Uterus (tissue), 4 donors: Measurements from ENCODE around the gene DNAH17. TPM values are rescaled to one million over a fixed set of nuclear protein-coding genes. Genes with fewer than 3 reads are reported as not detected.

Experiments
- DNase-seq, 2 donors: peaks; one replicate each; pipeline ENCODE4 v3.0.0-alpha.2; 2019 to 2020
- H3K27ac ChIP-seq, 2 donors: fragments of 200-600 bp; sonication (generic); 1 replicate in 1 of 2; 2 replicates in 1 of 2; pipeline ENCODE4 v1.5.1; 2016 to 2018
- H3K27me3 ChIP-seq, 2 donors: fragments of 200-600 bp; sonication (generic); one replicate each; pipeline ENCODE4 v1.5.1; 2018 to 2019; ENCODE audit warnings: control low read depth in 1 of 2
- H3K36me3 ChIP-seq, 2 donors: fragments of 200-600 bp; sonication (generic); one replicate each; pipeline ENCODE4 v1.5.1; 2019; ENCODE audit warnings: control low read depth in 1 of 2
- H3K4me1 ChIP-seq, 2 donors: fragments of 200-600 bp; sonication (generic); one replicate each; pipeline ENCODE4 v1.5.1; 2018 to 2019; ENCODE audit warnings: control low read depth in 1 of 2
- H3K4me3 ChIP-seq, 2 donors: fragments of 200-600 bp; sonication (generic); 1 replicate in 1 of 2; 2 replicates in 1 of 2; pipeline ENCODE4 v1.5.1; 2018 to 2019; ENCODE audit warnings: mild to moderate bottlenecking in 1 of 2
- H3K9me3 ChIP-seq, 2 donors: fragments of 200-600 bp; sonication (generic); one replicate each; pipeline ENCODE4 v1.5.1; 2019; ENCODE audit warnings: control low read depth in 1 of 2
- POLR2A ChIP-seq, 2 donors: fragments of 450-650 bp; IDR thresholded peaks; one replicate each; pipeline ENCODE4 v1.6.1; 2016; ENCODE audit warnings: antibody characterized with exemption in 2 of 2, mild to moderate bottlenecking in 1 of 2, moderate library complexity in 1 of 2
- intact Hi-C: fragments of 100-400 bp; cut with DNase I; formaldehyde crosslinking; loops from one replicate; pipeline ENCODE4 v1.15.1; 2023; ENCODE audit warnings: low total_unique reads
- total RNA-seq, 4 donors: library from RNA; depleted of rRNA in 3 of 4; stranded (reverse); fragments of >200 nt in 3 of 4; gene quantifications; one replicate each; pipeline versions ENCODE4 v1.1.0 to v1.2.4, GENCODE V29; 2014 to 2023
- TF ChIP-seq, protein P1 (sequence below), 4 experiments: fragments of 200-600 bp in 2 of 4; fragments of 450-650 bp in 2 of 4; sonication (generic) in 2 of 4; IDR thresholded peaks; one replicate each; pipeline ENCODE4 v1.5.1; 2016 to 2019; ENCODE audit warnings: antibody characterized with exemption in 4 of 4, mild to moderate bottlenecking in 2 of 4, moderate library complexity in 1 of 4
- donor health status: DM: yes; HTN: yes; CAD: no.

The DNAH17 gene
- total RNA-seq, 4 donors from 2014 or later: 0.03 to 1.1 TPM; not detected in 2

DNA sequence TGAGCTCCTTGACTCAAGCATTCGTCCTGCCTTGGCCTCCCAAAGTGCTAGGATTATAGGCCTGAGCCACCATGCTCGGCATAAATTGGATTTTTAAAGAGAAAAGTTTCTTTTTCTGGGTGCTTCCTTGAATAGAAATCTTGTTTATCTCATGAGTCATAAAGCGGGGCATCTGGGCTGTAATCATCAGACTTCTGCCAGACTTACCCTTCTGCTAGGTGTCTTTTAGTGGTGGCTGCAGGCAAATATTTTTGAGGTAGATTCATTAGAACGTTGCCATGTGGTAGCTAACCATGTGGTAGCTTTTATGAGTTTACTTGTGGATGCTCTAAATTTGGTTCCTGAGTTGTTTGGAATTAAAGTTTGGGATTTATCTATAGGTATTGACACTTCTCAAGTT lies 185.4 kb downstream of the DNAH17 start:
- H3K36me3 ChIP-seq: no peaks in the 10 kb centered on the region
- no peak for TF ChIP-seq POLR2A (IDR thresholded peaks at IDR 0.05)
- TF ChIP-seq, protein P1, sequence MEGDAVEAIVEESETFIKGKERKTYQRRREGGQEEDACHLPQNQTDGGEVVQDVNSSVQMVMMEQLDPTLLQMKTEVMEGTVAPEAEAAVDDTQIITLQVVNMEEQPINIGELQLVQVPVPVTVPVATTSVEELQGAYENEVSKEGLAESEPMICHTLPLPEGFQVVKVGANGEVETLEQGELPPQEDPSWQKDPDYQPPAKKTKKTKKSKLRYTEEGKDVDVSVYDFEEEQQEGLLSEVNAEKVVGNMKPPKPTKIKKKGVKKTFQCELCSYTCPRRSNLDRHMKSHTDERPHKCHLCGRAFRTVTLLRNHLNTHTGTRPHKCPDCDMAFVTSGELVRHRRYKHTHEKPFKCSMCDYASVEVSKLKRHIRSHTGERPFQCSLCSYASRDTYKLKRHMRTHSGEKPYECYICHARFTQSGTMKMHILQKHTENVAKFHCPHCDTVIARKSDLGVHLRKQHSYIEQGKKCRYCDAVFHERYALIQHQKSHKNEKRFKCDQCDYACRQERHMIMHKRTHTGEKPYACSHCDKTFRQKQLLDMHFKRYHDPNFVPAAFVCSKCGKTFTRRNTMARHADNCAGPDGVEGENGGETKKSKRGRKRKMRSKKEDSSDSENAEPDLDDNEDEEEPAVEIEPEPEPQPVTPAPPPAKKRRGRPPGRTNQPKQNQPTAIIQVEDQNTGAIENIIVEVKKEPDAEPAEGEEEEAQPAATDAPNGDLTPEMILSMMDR (IDR thresholded peaks at IDR 0.05): no peak
- peak overlapping the region in 1 of 2 donors; percentile 43 for H3K27ac ChIP-seq
- H3K4me1 ChIP-seq: peaks cover 0 to 11% of the 10 kb centered on the region in 2 donors
- H3K4me3 ChIP-seq: no peak overlapping the region
- no peaks in the 10 kb centered on the region for H3K9me3 ChIP-seq
- intact Hi-C loops: no loop called here
- DNase-seq: no peak
- no peaks in the 10 kb centered on the region for H3K27me3 ChIP-seq

GRCh38 chr17:78391051-78391431 lies 186.2 kb downstream of the DNAH17 start:
- no peaks in the 10 kb centered on the region for H3K9me3 ChIP-seq
- no peak for TF ChIP-seq POLR2A (IDR thresholded peaks at IDR 0.05)
- TF ChIP-seq, protein P1 (IDR thresholded peaks at IDR 0.05): no peak
- H3K36me3 ChIP-seq: no peaks in the 10 kb centered on the region
- no peaks in the 10 kb centered on the region for H3K27me3 ChIP-seq
- no peak for DNase-seq
- peaks cover 0 to 11% of the 10 kb centered on the region in 2 donors for H3K4me1 ChIP-seq
- H3K27ac ChIP-seq: peak overlapping the region in 1 of 2 donors; percentile 58
- H3K4me3 ChIP-seq: no peak overlapping the region
- intact Hi-C loops: no loop called here

- H3K4me3 ChIP-seq: no peak overlapping the region
- TF ChIP-seq, protein P1 (IDR thresholded peaks at IDR 0.05): peak in 1 of 4 experiments; percentile 24
- TF ChIP-seq POLR2A (IDR thresholded peaks at IDR 0.05): no peak
- H3K27me3 ChIP-seq: no peaks in the 10 kb centered on the region
- intact Hi-C loops: no loop called here
- H3K27ac ChIP-seq: peak overlapping the region; percentile 49 to 58
- no peaks in the 10 kb centered on the region for H3K36me3 ChIP-seq
- peak; percentile 49 to 57 for DNase-seq
- H3K4me1 ChIP-seq: peaks cover 0 to 11% of the 10 kb centered on the region in 2 donors
- H3K9me3 ChIP-seq: no peaks in the 10 kb centered on the region
Observed at GRCh38 chr17:78390241-78391050, 186.8 kb downstream of the DNAH17 start.

DNA sequence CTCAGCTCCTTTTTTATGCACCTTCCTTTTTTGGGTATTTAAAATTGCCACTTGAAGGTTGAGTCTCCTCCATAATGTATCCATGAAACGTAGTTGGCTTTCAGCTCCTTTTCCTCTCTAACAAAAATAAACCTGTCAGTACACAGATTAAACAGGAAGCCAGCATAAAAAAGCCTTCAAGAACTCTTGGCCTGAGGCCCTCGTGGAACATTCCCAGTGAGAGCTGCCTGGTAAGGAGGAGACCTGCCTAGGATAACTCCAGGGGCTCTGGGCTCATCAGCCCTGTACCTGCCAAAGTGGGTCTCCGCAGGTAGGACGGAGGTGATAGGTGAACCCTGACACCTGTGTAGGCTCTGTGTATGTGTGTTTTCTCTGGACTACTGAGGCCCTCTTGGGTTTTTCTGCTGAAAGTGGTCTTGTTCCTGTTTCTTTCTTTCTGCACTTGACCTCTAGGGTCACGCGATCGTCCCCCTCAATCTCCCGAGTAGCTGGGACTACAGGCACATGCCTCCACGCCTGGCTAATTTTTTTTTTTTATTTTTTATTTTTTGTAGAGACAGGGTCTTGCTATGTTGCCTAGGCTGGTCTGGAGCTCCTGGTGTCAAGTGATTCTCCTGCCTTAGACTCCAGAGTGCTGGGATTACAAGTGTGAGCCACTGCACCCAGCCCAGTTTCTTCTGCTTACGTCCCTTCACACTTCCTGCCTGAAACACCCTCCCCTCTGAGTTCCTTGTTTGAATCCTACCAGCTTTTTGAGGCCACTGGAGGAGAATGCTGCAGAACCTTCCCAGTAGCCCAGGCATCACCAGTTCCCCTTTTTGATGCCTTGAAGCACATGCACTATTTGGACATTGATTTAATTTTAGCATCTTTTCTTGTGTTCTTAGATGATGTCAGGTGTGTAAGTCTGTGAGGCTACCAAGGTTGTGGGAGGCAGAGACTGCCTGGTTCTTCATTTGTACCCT lies 188.9 kb downstream of the DNAH17 start:
- peak overlapping the region; percentile 67 to 71 for H3K27ac ChIP-seq
- intact Hi-C loops: no loop called here
- peaks cover 0 to 21% of the 10 kb centered on the region in 2 donors for H3K4me1 ChIP-seq
- no peaks in the 10 kb centered on the region for H3K27me3 ChIP-seq
- TF ChIP-seq, protein P1 (IDR thresholded peaks at IDR 0.05): no peak
- TF ChIP-seq POLR2A (IDR thresholded peaks at IDR 0.05): no peak
- H3K9me3 ChIP-seq: no peaks in the 10 kb centered on the region
- H3K36me3 ChIP-seq: no peaks in the 10 kb centered on the region
- no peak overlapping the region for H3K4me3 ChIP-seq
- peak; percentile 61 to 74 for DNase-seq
